ENCODE data around the gene TPD52L2.
"Not testable (repeated sequence)": the region's sequence is repeated elsewhere in the genome, so short reads cannot be mapped to it uniquely, and the experiment has no call there.

TPD52L2 gene

DNA sequence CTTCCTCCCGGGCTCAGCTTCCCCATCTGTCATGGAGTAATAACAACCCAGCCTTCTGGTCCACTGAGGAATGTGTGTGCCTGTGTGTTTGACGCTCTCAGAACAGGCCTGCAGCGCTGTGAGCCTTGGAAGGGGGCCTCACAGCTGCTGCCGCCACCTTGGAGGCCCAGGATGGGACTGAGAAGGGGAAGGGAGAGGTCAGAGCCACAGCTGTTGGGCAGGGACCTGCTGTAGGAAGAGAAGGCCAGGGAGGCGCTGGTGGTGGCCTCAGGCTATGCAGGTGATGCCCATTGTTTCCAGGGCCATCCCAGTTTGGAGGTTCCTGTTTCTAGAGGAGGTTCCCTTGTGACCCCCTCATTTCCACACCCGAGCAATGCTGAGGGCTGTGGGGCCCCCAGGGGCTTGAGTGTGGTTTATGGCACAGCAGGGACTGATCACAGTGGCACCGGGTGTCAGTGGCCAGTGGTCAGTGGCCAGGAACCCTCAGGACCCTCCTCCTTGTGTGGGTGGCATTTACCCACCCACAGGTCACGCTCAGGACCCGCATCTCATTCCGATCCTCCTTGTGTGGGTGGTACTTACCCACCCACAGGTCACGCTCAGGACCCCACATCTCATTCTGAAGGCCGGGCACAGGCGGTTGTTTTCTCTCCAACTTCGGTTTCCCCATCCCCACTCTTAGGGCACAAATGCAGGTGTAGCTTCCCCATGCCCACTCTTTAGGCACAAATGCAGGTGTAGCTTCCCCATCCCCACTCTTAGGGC, 14.0 kb downstream of the TPD52L2 start:
- DNase-seq (ENCODE audit: low read depth in 1 of 2, low spot score in 1 of 2): no peak

- not testable (repeated sequence) for DNase-seq (ENCODE audit: low read depth in 1 of 2, low spot score in 1 of 2)
Measured at GRCh38 chr20:63880901-63881300, 15.8 kb downstream of the TPD52L2 start.

DNA sequence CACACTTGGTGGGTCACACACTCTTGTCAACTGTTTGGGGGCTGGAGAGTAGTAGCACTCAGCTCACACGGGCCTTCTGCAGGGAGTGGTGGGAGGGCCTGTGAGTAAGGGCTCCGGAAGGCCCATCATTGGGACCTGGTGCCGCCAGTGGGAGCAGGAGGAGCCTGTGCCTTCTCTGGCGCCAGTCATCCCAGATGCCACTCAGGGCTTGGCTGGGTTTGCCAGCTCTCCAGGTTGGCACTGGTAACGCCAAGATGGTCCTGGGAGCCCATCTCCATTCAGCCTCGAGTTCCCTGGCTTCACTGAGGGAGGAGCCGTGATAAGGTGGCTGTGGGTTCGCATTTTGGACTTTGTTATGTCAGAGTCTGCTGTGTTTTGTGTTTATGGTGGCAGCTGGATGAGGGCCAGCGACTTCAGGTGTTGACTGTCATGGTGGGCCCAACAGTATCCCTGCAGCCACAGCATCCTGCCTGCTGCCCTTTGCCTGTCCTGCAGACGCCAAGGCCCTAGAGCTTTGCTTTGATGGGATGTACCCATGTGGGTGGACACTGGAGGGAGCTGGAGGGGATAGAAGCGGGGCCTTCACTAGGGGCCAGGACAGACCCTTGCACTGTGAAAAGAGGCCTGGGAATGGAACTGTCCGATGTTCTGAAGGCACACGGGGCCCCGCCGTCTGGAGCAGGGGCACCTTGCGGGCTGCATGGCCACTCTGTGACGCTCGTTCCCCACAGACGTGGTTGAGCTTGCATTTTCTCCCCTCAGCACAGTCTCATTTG, 16.6 kb downstream of the TPD52L2 start:
- DNase-seq (ENCODE audit: low read depth in 1 of 2, low spot score in 1 of 2): no peak

DNA sequence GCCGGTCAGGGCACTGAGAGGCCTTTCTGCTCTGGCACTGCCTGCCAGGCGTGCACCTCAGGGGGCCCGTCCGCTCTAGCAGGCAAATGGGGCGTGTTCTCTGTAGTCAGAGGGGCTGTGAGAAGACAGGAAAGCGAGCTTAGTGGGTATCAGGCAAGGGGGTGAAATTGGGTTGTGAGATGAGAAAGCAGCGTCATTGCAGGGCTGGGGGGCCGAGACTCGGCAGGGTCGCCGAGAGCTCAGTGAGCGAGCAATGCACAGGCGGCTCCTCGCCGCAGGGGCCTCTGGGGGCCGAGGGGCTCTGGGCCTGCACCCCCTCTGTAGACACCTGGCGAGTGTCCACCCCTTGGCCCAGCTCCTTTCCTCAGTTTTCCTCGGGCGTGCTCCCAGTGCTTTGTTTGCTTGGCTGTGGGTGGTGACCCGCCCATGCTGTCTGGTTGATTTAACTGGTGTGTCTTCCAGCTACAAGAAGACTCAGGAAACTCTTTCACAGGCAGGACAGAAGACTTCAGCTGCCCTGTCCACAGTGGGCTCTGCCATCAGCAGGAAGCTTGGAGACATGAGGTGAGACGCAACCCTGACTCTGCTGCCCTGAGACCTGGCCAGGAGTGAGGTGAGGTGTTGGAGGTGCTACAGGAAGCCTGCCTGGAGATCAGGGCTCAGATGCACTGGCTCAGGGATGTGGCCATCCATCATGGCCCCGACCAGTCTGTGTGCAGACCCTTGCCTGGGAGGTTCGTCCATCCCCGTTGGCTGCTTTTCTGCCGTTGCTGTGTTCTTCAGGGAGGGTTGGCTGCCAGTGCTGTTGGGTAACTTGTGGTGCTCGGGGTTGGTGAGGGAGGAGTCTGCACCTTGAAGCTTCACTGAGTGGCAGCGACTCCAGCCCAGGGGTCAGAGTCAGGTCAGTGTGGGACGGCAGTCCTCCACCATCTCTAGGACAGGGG, 17.5 kb downstream of the TPD52L2 start:
- no peak for DNase-seq (ENCODE audit: low read depth in 1 of 2, low spot score in 1 of 2)

DNA sequence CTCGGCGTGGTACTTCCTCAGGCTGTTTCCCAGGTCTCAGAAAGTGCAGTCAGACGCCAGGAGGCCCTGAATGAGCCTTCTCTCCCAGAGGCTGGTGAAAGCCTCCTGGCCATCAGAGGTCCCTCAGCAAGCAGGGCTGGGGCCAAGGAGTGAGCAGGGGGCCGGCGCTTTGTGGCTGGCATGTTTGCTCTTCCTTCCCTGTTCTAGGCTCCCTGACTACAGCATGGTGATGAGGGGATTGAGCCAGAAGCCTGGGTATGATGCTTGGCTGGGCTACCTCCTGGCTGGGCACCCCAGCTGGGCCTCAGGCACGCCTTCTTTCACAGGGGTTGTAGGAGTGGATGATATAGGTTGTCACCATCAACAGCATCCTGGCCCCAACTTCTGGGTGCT, 18.1 kb downstream of the TPD52L2 start:
- no peak for DNase-seq (ENCODE audit: low read depth in 1 of 2, low spot score in 1 of 2)

DNA sequence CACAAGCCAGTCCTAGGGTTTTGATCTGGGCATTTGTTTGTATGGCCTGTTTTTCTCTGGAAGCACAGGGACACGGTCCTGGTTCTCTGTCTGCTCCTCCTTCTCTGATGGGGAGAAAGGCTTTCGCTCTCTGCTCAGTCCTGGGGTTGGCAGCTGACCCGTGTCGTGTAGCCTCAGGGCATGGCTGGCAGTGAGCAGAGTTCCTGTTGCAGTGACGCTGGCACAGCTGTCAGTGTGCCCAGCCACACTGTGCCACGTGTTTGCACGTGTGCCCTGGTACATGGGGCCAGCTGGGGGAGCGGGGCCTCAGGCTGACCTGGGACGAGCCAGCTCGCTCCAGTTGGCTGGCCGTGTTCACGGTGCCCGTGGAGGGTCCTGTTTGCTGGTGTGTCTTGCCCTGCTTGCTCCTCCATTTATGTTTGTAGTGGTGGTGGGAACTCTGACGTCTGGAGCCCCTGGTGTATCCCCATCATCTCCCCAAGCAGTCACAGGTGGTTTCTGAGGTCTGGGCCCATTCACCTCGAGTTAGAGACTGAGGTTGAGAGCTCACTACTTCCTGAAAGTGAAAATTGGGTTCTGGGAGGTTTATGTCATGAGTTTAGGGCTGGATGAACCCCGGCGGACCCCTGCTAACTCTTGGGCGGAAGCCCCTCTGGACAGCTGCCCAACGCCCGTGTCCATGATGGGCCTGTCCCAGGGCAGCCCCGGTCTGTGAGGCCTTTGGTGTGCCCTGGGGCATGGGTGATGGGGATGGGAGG, 19.6 kb downstream of the TPD52L2 start:
- DNase-seq (ENCODE audit: low read depth in 1 of 2, low spot score in 1 of 2): no peak

DNA sequence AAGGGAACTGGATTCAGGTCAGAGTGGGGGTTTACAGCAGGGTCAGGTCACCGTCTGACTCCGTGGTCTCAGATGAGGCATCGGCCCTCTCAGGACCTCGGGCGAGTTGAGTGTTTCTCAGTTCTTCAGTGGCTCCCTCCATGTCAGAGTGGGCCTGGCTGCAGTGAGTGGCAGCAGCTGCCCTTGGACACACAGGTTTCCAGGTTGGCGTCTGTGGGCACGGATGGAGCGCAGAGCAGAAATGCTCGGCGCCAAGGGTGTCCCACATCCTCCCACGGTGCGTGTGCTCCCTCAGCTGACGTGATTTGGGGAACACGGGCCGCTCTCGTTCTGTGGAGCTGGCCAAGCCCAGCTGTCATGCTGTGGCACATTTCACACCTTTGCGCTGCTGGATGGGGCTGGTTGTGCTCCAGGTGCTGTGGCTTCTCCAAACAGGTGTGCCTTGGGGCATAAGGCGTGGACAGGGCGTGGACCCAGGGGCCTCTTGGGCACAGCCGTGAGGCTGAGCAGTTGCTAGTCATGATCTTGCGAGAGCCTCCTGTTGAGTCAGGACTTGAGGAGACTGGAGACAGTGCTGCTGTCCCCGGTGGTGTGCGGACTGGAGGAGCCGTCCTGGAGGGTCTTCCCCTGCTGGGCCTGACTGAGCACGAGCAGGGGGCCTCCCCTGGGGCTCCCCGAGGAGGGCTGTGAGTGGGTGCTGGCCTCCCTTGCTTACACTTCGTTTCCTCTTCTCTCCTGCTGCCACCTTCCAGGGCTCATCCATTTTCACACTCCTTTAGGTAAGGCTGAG, 20.4 kb downstream of the TPD52L2 start:
- DNase-seq (ENCODE audit: low read depth in 1 of 2, low spot score in 1 of 2): no peak

DNA sequence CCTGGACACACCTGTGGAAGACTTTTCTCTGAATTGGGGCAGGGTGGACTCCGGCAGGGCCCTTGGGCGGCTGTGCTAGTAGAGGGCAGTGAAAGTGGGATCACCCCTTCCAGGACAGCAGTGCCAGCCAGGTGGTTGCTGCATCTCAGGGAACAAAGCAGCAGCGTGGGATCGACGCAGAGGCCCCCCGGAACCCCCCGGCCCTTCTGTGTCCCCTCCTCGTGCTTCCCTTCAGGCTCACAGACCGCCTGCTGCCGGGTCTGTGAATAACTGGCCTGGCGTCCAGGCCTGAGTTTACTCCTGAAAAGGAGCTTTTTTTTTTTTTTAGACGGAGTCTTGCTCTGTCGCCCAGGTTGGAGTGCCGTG, 21.0 kb downstream of the TPD52L2 start:
- no peak for DNase-seq (ENCODE audit: low read depth in 1 of 2, low spot score in 1 of 2)

DNA sequence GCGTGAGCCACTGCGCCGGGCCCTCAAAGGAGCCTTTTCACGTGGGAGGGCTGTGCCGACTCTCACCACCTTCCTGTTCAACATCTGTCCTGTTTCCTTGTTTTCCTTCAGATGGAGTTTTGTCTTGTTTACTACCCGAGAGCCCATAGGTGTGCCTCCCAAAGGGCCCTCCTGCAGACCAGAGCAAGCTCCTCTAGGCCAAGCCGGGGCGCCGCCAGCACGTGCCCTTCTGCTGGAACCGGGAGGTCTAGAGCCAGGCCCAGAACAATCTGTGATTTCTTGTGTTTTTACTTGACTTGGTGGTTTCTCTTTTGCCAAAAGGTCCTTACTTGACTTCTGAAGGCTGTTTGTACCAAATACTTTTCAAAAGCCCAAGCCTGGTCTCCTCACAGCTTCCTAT, 21.9 kb downstream of the TPD52L2 start:
- no peak for DNase-seq (ENCODE audit: low read depth in 1 of 2, low spot score in 1 of 2)

GRCh38 chr20:63889241-63890200, 24.5 kb downstream of the TPD52L2 start:
- no peak for DNase-seq (ENCODE audit: low read depth in 1 of 2, low spot score in 1 of 2)

GRCh38 chr20:63890201-63890576, 25.1 kb downstream of the TPD52L2 start:
- DNase-seq (ENCODE audit: low read depth in 1 of 2, low spot score in 1 of 2): no peak

GRCh38 chr20:63890616-63891015, 25.5 kb downstream of the TPD52L2 start:
- DNase-seq (ENCODE audit: low read depth in 1 of 2, low spot score in 1 of 2): no peak

DNA sequence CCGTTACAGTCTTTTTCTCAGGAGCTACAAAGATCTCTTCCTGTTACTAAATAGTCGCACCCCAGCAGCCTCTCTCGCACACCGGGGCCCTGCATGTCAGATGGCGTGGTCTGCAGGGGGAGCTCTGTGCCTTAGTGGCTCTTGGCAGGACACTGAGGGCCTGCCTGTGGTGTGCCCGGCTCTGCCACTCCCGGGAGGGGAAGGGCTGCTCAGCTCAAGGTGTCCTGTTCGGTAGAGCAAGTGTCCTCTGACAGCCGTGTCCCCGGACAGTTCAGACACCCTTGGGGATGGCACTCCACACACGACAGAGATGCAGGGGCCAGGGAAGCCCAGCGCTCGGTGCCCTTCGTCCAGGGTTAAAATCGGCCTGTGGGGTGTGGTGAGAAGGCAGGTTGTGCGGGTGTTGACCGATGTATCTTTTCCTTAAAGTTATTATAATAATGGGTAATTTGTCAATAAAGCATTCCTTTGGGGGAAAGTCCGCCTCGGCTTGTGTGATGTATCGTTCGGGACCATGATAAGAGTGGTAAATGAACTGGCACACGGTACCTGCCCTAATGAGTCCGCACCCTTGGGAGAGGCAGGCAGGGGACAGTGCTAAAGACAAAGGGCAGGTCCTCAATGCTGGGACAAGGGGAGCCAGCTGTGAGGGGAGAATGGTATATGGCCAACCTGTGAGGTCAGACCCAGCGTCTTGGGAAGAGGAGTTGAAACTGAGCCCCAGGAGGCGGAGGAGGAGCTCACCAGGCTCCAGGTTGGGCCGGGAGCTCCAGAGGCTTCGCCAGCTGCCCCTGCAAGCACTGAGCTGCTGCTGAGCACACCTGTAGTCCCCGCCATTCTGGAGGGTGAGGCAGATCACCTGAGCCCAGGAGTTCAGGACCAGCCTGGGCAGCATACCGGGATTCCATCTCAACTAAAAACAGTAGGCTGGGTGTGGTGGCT, 26.3 kb downstream of the TPD52L2 start:
- DNase-seq (ENCODE audit: low read depth in 1 of 2, low spot score in 1 of 2): no peak

DNA sequence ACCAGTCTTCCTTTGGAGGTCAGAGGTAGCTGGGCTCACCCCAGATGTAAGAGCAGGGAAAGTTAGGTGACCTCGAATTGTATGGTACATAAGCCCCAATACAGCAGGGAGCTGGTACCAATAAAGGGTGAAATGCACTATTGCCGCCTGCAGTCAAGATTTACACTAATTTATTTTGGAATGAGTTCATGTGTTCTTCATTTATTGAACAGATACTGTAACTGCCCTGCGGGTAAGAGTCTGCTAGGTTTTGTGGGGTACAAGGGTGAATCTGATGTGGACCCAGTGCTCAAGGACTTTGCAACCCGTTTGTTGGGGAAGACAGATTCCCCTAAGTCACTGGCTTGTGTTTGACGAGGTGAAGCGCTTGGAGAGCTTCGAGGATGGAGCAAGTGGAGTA, 27.3 kb downstream of the TPD52L2 start:
- DNase-seq (ENCODE audit: low read depth in 1 of 2, low spot score in 1 of 2): no peak

- no peak for DNase-seq (ENCODE audit: low read depth in 1 of 2, low spot score in 1 of 2)
Measured at GRCh38 chr20:63893999-63894357, 28.9 kb downstream of the TPD52L2 start.

- DNase-seq (ENCODE audit: low read depth in 1 of 2, low spot score in 1 of 2): peak; percentile 89 to 97
Measured at GRCh38 chr20:63894358-63895201, 29.5 kb downstream of the TPD52L2 start, which contains the start of gene DNAJC5. Gene DNAJC5 (plus strand): TSS chr20:63895126. CDS start chr20:63928346, 33,220 bp downstream.

All from activated T-helper 1 cell treated with anti-CD3 and anti-CD28 coated beads, Interleukin-2, amount 50 U/mL, for 16 hours (primary cell).